ENCODE measurements around the gene LRRC53.

- TF ChIP-seq MAX (IDR thresholded peaks at IDR 0.05) (no peak), TAF1 (IDR thresholded peaks at IDR 0.05; ENCODE audit: low read depth) (no peak), CREB1 (IDR thresholded peaks at IDR 0.05; ENCODE audit: low read depth) (no peak), REST (IDR thresholded peaks at IDR 0.05; ENCODE audit: low read depth) (no peak), RAD21 (IDR thresholded peaks at IDR 0.05; ENCODE audit: low read depth) (no peak), EP300 (IDR thresholded peaks at IDR 0.05; ENCODE audit: borderline replicate concordance) (no peak), NFIC (IDR thresholded peaks at IDR 0.05) (no peak), EGR1 (IDR thresholded peaks at IDR 0.05) (no peak), ZBTB7A (IDR thresholded peaks at IDR 0.05; ENCODE audit: low read depth) (no peak), TEAD4 (IDR thresholded peaks at IDR 0.05) (no peak)
Observed at GRCh38 chr1:74480068-74480467, 32.3 kb downstream of the LRRC53 start.

All from Ishikawa (cell line).